Endothelial cell of umbilical vein (primary cell): ENCODE results near the gene SLC30A1. TPM values are rescaled to one million over a fixed set of nuclear protein-coding genes. Genes with fewer than 3 reads are reported as not detected.

Experiments
- BruUV-seq: library from RNA; stranded (reverse); fragments of 400-500 nt; replicated peaks from 2 replicates; lab custom pipeline; 2021; lab: Mats Ljungman, UMichigan
- CTCF ChIA-PET: fragments of 300-600, 350-600 bp; sonication (Branson Sonifier 250); formaldehyde crosslinking; loops from one replicate; lab custom pipeline; 2021; ENCODE audit warnings: antibody characterized with exemption, inconsistent platforms; lab: Charles Lee
- POLR2A ChIA-PET: fragments of 300-600, 350-600 bp; sonication (Branson Sonifier 250); formaldehyde crosslinking; loops from one replicate; lab custom pipeline; 2021; ENCODE audit warnings: antibody characterized with exemption, inconsistent platforms; lab: Charles Lee
- DNase-seq: peaks from one replicate; pipeline ENCODE4 v3.0.0-alpha.2; 2011; ENCODE audit warnings: low read depth, low spot score
- FAIRE-seq: peaks from 2 replicates; lab custom pipeline; 2011; peaks lifted over from hg19 to GRCh38; lab: Jason Lieb, UNC
- H2AFZ ChIP-seq: 2 replicates; pipeline ENCODE4 v1.6.0; 2012; ENCODE audit warnings: low read depth, low read length, control low read depth, inconsistent platforms
- H3K27ac ChIP-seq: 2 replicates; pipeline ENCODE4 v1.5.1; 2011; ENCODE audit warnings: low read depth, mild to moderate bottlenecking, control low read depth, low read length, moderate library complexity; ENCODE audit not compliant: insufficient read depth
- H3K27me3 ChIP-seq, 2 experiments: 2 replicates each; pipeline versions ENCODE4 v1.6.0 to v1.6.1; 2011; ENCODE audit warnings: low read length in 2 of 2, mixed read lengths in 1 of 2; ENCODE audit not compliant: control insufficient read depth in 2 of 2, insufficient read depth in 2 of 2
- H3K36me3 ChIP-seq, 2 experiments: 2 replicates in 1 of 2; 3 replicates in 1 of 2; pipeline ENCODE4 v1.5.1; 2011; ENCODE audit warnings: low read length in 2 of 2, mild to moderate bottlenecking in 1 of 2, moderate library complexity in 1 of 2; ENCODE audit not compliant: control insufficient read depth in 2 of 2, insufficient read depth in 2 of 2; ENCODE audit errors: extremely low read depth in 1 of 2
- H3K4me1 ChIP-seq: 3 replicates; pipeline ENCODE4 v1.5.1; 2011; ENCODE audit warnings: mild to moderate bottlenecking, low read length; ENCODE audit not compliant: control insufficient read depth, insufficient read depth; ENCODE audit errors: extremely low read depth
- H3K4me2 ChIP-seq: 2 replicates; pipeline ENCODE4 v1.6.1; 2011; ENCODE audit warnings: low read length, control low read depth, mixed read lengths; ENCODE audit not compliant: insufficient read depth
- H3K4me3 ChIP-seq, 3 experiments: fragments of 200-600 bp in 1 of 3; sonication (generic), shearing (Covaris generic) in 1 of 3; replicated peaks in 1 of 3; 2 replicates each; pipeline ENCODE4 v1.5.1; 2011 to 2016; ENCODE audit warnings: control low read depth in 3 of 3, low read length in 3 of 3, mild to moderate bottlenecking in 2 of 3, inconsistent platforms in 1 of 3, low read depth in 1 of 3, moderate library complexity in 1 of 3; ENCODE audit not compliant: insufficient read depth in 1 of 3
- H3K79me2 ChIP-seq: 2 replicates; pipeline ENCODE4 v1.6.0; 2012; ENCODE audit warnings: low read length, inconsistent platforms; ENCODE audit not compliant: control insufficient read depth, insufficient read depth
- H3K9ac ChIP-seq: replicated peaks from 2 replicates; pipeline ENCODE3; 2011; ENCODE audit warnings: low read length, control low read depth; ENCODE audit not compliant: insufficient read depth; ENCODE audit errors: extremely low read depth
- H3K9me1 ChIP-seq: replicated peaks from 3 replicates; pipeline ENCODE4 v1.6.0; 2011; ENCODE audit warnings: mild to moderate bottlenecking, low read length; ENCODE audit not compliant: control insufficient read depth, insufficient read depth; ENCODE audit errors: extremely low read depth
- H3K9me3 ChIP-seq: replicated peaks from 2 replicates; pipeline ENCODE4 v1.5.1; 2012; ENCODE audit warnings: low read length, inconsistent platforms; ENCODE audit not compliant: control insufficient read depth, insufficient read depth
- H4K20me1 ChIP-seq: replicated peaks from 2 replicates; pipeline ENCODE3; 2011; ENCODE audit warnings: mild to moderate bottlenecking, low read length; ENCODE audit not compliant: control insufficient read depth, insufficient read depth; ENCODE audit errors: extremely low read depth
- CTCF ChIP-seq, 2 donors: IDR thresholded peaks; 1 replicate in 1 of 2; 2 replicates in 1 of 2; pipeline ENCODE4 v1.5.1; 2011; ENCODE audit warnings: low read length in 2 of 2, mild to moderate bottlenecking in 2 of 2, moderate library complexity in 2 of 2, control low read depth in 1 of 2, inconsistent platforms in 1 of 2, low read depth in 1 of 2; ENCODE audit not compliant: insufficient read depth in 1 of 2; ENCODE audit errors: extremely low read depth in 1 of 2
- EZH2 ChIP-seq: IDR thresholded peaks from 2 replicates; pipeline ENCODE4 v1.6.1; 2012; ENCODE audit warnings: borderline replicate concordance, low read depth, mild to moderate bottlenecking, moderate library complexity, low read length, inconsistent platforms; ENCODE audit not compliant: severe bottlenecking
- FOS ChIP-seq: IDR thresholded peaks from 2 replicates; pipeline ENCODE4 v1.6.1; 2011; ENCODE audit warnings: mild to moderate bottlenecking, low read length, moderate library complexity, borderline replicate concordance; ENCODE audit not compliant: insufficient read depth
- GATA2 ChIP-seq: IDR thresholded peaks from 2 replicates; pipeline ENCODE4 v1.7.0; 2011; ENCODE audit warnings: low read depth, mild to moderate bottlenecking, moderate library complexity, mixed read lengths, low read length; ENCODE audit not compliant: insufficient read length, insufficient read depth
- JUN ChIP-seq: IDR thresholded peaks from 2 replicates; pipeline ENCODE4 v1.6.1; 2011; ENCODE audit warnings: borderline replicate concordance, low read depth; ENCODE audit not compliant: insufficient read length, insufficient read depth
- MAX ChIP-seq: IDR thresholded peaks from 2 replicates; pipeline ENCODE4 v1.6.1; 2011; ENCODE audit not compliant: insufficient read depth, insufficient read length
- MYC ChIP-seq: IDR thresholded peaks from one replicate; pipeline ENCODE4 v1.6.1; 2011; ENCODE audit warnings: mild to moderate bottlenecking, low read depth, low read length
- POLR2A ChIP-seq: IDR thresholded peaks from 2 replicates; pipeline ENCODE4 v1.6.1; 2012; ENCODE audit warnings: low read depth, mild to moderate bottlenecking, control low read depth, low read length
- POLR2AphosphoS5 ChIP-seq: IDR thresholded peaks from 2 replicates; pipeline ENCODE4 v1.6.1; 2012; ENCODE audit warnings: low read depth, mild to moderate bottlenecking, control low read depth, low read length, moderate library complexity; ENCODE audit not compliant: insufficient read depth
- dilution Hi-C: fragments of 300-500 bp; cut with MboI; formaldehyde crosslinking; loops from one replicate; pipeline ENCODE4 v1.15.0; 2019; ENCODE audit warnings: low sequenced_read_pairs; ENCODE audit not compliant: extremely low pct_ligation_motif_present
- intact Hi-C: fragments of 100-400 bp; cut with micrococcal nuclease; formaldehyde crosslinking; loops from one replicate; pipeline ENCODE4 v1.10.0; 2022
- polyA plus RNA-seq, 4 experiments: library from polyadenylated mRNA; depleted of rRNA in 3 of 4; stranded (reverse) in 3 of 4; unstranded in 1 of 4; fragments of >200 nt; gene quantifications; 2 replicates each; pipeline versions ENCODE4 v1.2.1 to v1.2.3, GENCODE V29; 2011 to 2012; ENCODE audit warnings: missing spikeins in 1 of 4
- total RNA-seq: library from RNA; stranded (reverse); gene quantifications from 2 replicates; pipeline ENCODE4 v1.2.3, GENCODE V29; 2021

The SLC30A1 gene
- total and polyA plus RNA-seq, 2 donors (not counting 3 experiments of a cell fraction or from before 2014, with no cell fraction given), result 5.5 to 21.5 TPM

- POLR2A ChIA-PET, result interaction anchor here (0.6 kb wide), 1 partner anchor 140 kb away, joined by 5 read pairs; no protein-coding TSS in a partner anchor
- DNase-seq (no peak), FAIRE-seq (no peak)
- no peaks in the 10 kb centered on the region for H4K20me1 ChIP-seq
- no peak overlapping the region for H3K4me2 ChIP-seq
- no peaks in the 10 kb centered on the region for H3K36me3 ChIP-seq
- no peaks in the 10 kb centered on the region for H3K9me3 ChIP-seq
- dilution Hi-C loops, result no loop called here
- TF ChIP-seq GATA2 (no peak), MAX (no peak), EZH2 (no peak), POLR2A (no peak), POLR2AphosphoS5 (no peak), JUN (no peak), CTCF (IDR thresholded peaks at IDR 0.05; ENCODE audit: extremely low read depth in 1 of 2, insufficient read depth in 1 of 2, low read depth in 1 of 2, low read length in 2 of 2) (no peak), FOS (no peak), MYC (no peak)
- intact Hi-C loops, result no loop called here
- H3K79me2 ChIP-seq, result peaks cover 6% of the 10 kb centered on the region
- H3K4me3 ChIP-seq, result no peak overlapping the region
- no peak overlapping the region for H2AFZ ChIP-seq
- no TSS peak for BruUV-seq
- H3K9ac ChIP-seq, result no peak overlapping the region
- peaks cover 3% of the 10 kb centered on the region for H3K4me1 ChIP-seq
- CTCF ChIA-PET, result interaction anchor here (1.5 to 2.1 kb wide), 2 partner anchors 19 to 65 kb away, joined by 3 to 4 read pairs; no protein-coding TSS in a partner anchor
- H3K27me3 ChIP-seq, result no peaks in the 10 kb centered on the region
- no peaks in the 10 kb centered on the region for H3K9me1 ChIP-seq
- no peak overlapping the region for H3K27ac ChIP-seq
Measured at GRCh38 chr1:211583011-211583992, 4.3 kb upstream of the SLC30A1 start.
